SJCRH30 (cell line): Measurements from ENCODE around the gene ATP5F1B. TPM values are rescaled to one million over a fixed set of nuclear protein-coding genes. Genes with fewer than 3 reads are reported as not detected.
A peak's percentile ranks its signal among the peaks of the same experiment; 100 is the strongest.

Source experiments
- DNase-seq, 2 experiments: peaks; one replicate each; pipeline ENCODE4 v3.0.0-alpha.2; 2015 to 2020
- H3K27ac ChIP-seq: fragments of 250-450 bp; sonication (Bioruptor Pico); 2 replicates; pipeline ENCODE4 v1.5.1; 2020; ENCODE audit warnings: mild to moderate bottlenecking, moderate library complexity
- H3K27me3 ChIP-seq: fragments of 250-450 bp; sonication (Bioruptor Pico); 2 replicates; pipeline ENCODE4 v1.5.1; 2020; ENCODE audit warnings: mild to moderate bottlenecking, moderate library complexity
- H3K36me3 ChIP-seq: fragments of 250-450 bp; sonication (Bioruptor Pico); 2 replicates; pipeline ENCODE4 v1.5.1; 2020; ENCODE audit warnings: mild to moderate bottlenecking, moderate library complexity
- H3K4me1 ChIP-seq: fragments of 250-450 bp; sonication (Bioruptor Pico); 2 replicates; pipeline ENCODE4 v1.5.1; 2020; ENCODE audit warnings: mild to moderate bottlenecking, moderate library complexity
- H3K4me3 ChIP-seq: fragments of 250-450 bp; sonication (Bioruptor Pico); 2 replicates; pipeline ENCODE4 v1.5.1; 2020; ENCODE audit warnings: mild to moderate bottlenecking, moderate library complexity
- H3K9me3 ChIP-seq: fragments of 250-450 bp; sonication (Bioruptor Pico); replicated peaks from 2 replicates; pipeline ENCODE4 v1.5.1; 2020; ENCODE audit warnings: mild to moderate bottlenecking, moderate library complexity
- total RNA-seq: library from RNA; depleted of rRNA; stranded (reverse); fragments of >200 nt; shearing (Covaris generic); gene quantifications from 2 replicates; pipeline ENCODE4 v1.2.3, GENCODE V29; 2014

ATP5F1B gene
- total RNA-seq, 1 experiment from 2014 or later = 730 TPM

- no peak for DNase-seq
- Histone ChIP-seq H3K4me3 (no peak overlapping the region), H3K36me3 (peaks cover 59% of the 10 kb centered on the region), H3K27me3 (no peaks in the 10 kb centered on the region), H3K4me1 (no peaks in the 10 kb centered on the region), H3K9me3 (no peaks in the 10 kb centered on the region), H3K27ac (no peak overlapping the region)
Measured at GRCh38 chr12:56614627-56615026, 31.2 kb downstream of the ATP5F1B start.

GRCh38 chr12:56604355-56604754 lies 41.4 kb downstream of the ATP5F1B start:
- Histone ChIP-seq H3K4me1 (no peaks in the 10 kb centered on the region), H3K27me3 (no peaks in the 10 kb centered on the region), H3K4me3 (no peak overlapping the region), H3K9me3 (no peaks in the 10 kb centered on the region), H3K36me3 (peaks cover 75% of the 10 kb centered on the region), H3K27ac (no peak overlapping the region)
- DNase-seq = no peak

- Histone ChIP-seq H3K27me3 (no peaks in the 10 kb centered on the region), H3K4me3 (no peak overlapping the region), H3K9me3 (no peaks in the 10 kb centered on the region), H3K4me1 (no peaks in the 10 kb centered on the region), H3K27ac (no peak overlapping the region), H3K36me3 (peaks cover 74% of the 10 kb centered on the region)
- DNase-seq = no peak
Measured at GRCh38 chr12:56602239-56602638, 43.5 kb downstream of the ATP5F1B start.

GRCh38 chr12:56601503-56601902 lies 44.3 kb downstream of the ATP5F1B start:
- DNase-seq = peak; percentile 23 to 29
- no peak overlapping the region for H3K27ac ChIP-seq
- H3K4me1 ChIP-seq = no peaks in the 10 kb centered on the region
- H3K4me3 ChIP-seq = no peak overlapping the region
- peaks cover 71% of the 10 kb centered on the region for H3K36me3 ChIP-seq
- H3K9me3 ChIP-seq = no peaks in the 10 kb centered on the region
- H3K27me3 ChIP-seq = no peaks in the 10 kb centered on the region

- H3K4me3 ChIP-seq = no peak overlapping the region
- DNase-seq = no peak
- no peaks in the 10 kb centered on the region for H3K27me3 ChIP-seq
- H3K27ac ChIP-seq = no peak overlapping the region
- peaks cover 67% of the 10 kb centered on the region for H3K36me3 ChIP-seq
- no peaks in the 10 kb centered on the region for H3K4me1 ChIP-seq
- no peaks in the 10 kb centered on the region for H3K9me3 ChIP-seq
Measured at GRCh38 chr12:56600753-56601152, 45.0 kb downstream of the ATP5F1B start.

GRCh38 chr12:56599797-56600196 lies 46.0 kb downstream of the ATP5F1B start:
- H3K9me3 ChIP-seq = no peaks in the 10 kb centered on the region
- H3K36me3 ChIP-seq = peaks cover 63% of the 10 kb centered on the region

DNA sequence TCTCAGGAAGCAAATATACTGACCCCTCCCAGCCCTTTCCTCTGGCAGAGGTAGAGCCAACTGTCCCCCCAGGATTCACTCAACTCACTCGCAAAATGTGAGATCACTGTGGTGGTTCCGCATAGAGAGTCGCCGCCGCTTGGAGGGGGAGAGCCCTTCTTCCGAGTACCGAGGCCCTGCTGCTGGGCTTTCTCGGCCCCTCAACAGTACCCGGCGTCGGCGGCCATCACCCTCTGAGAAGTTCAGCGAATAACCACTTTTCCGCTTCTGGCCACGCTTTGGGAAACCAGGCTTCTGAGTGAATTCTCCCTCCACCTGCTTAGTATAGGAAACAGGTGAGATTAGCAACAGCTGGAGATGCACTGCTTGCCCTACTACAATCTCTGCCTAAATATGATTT lies 46.7 kb downstream of the ATP5F1B start:
- H3K4me3 ChIP-seq = no peak overlapping the region
- DNase-seq = no peak
- H3K9me3 ChIP-seq = no peaks in the 10 kb centered on the region
- H3K36me3 ChIP-seq = peaks cover 55% of the 10 kb centered on the region
- H3K27ac ChIP-seq = no peak overlapping the region
- no peaks in the 10 kb centered on the region for H3K27me3 ChIP-seq
- H3K4me1 ChIP-seq = no peaks in the 10 kb centered on the region

More at GRCh38 chr12:56599797-56600196, 46.0 kb downstream of the ATP5F1B start:
- Histone ChIP-seq H3K27me3 (no peaks in the 10 kb centered on the region), H3K4me1 (no peaks in the 10 kb centered on the region), H3K4me3 (no peak overlapping the region), H3K27ac (no peak overlapping the region)
- DNase-seq = no peak

GRCh38 chr12:56596815-56597214 lies 49.0 kb downstream of the ATP5F1B start:
- peaks cover 34% of the 10 kb centered on the region for H3K36me3 ChIP-seq
- H3K27me3 ChIP-seq = no peaks in the 10 kb centered on the region
- H3K4me3 ChIP-seq = no peak overlapping the region
- no peak overlapping the region for H3K27ac ChIP-seq
- no peak for DNase-seq
- no peaks in the 10 kb centered on the region for H3K9me3 ChIP-seq
- H3K4me1 ChIP-seq = no peaks in the 10 kb centered on the region

GRCh38 chr12:56593909-56594621 lies 51.7 kb downstream of the ATP5F1B start:
- no peak overlapping the region for H3K27ac ChIP-seq
- H3K9me3 ChIP-seq = no peaks in the 10 kb centered on the region
- peaks cover 9% of the 10 kb centered on the region for H3K36me3 ChIP-seq
- H3K4me3 ChIP-seq = no peak overlapping the region
- 0 out of 2 replicates have a peak, but pooled peaks cover 3% of the 10 kb centered on the region for H3K4me1 ChIP-seq
- peak; percentile 65 to 82 for DNase-seq
- H3K27me3 ChIP-seq = no peaks in the 10 kb centered on the region

- H3K27me3 ChIP-seq = no peaks in the 10 kb centered on the region
- no peaks in the 10 kb centered on the region for H3K9me3 ChIP-seq
- H3K4me3 ChIP-seq = no peak overlapping the region
- 0 out of 2 replicates have a peak, but pooled peaks cover 3% of the 10 kb centered on the region for H3K4me1 ChIP-seq
- no peaks in the 10 kb centered on the region; the same call in 1 of the 2 replicates for H3K36me3 ChIP-seq
- no peak for DNase-seq
- H3K27ac ChIP-seq = no peak overlapping the region
Measured at GRCh38 chr12:56591961-56592360, 53.8 kb downstream of the ATP5F1B start.

DNA sequence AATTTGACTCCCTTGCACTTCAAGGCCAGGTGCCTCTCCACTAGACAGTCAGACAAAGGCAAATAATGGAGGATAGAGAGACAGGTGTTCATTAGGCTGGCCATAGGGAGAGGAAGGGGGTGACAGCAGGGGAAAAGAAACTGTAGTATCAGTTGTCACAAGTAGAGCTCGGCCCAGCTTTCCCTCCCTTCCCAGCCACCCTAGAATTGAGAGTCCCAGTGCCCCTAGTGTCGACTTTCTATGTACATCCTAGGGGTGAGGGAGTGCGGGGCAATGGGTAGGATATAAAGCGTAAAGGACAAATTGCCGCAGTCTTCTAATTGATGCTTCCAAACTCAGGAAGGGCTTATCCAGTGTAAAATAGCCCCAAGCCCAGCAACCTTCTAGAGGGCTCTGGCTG lies 54.7 kb downstream of the ATP5F1B start:
- Histone ChIP-seq H3K27ac (no peak overlapping the region), H3K27me3 (no peaks in the 10 kb centered on the region), H3K9me3 (no peaks in the 10 kb centered on the region), H3K4me1 (0 out of 2 replicates have a peak, but pooled peaks cover 3% of the 10 kb centered on the region), H3K4me3 (no peak overlapping the region), H3K36me3 (no peaks in the 10 kb centered on the region; the same call in 1 of the 2 replicates)
- peak in 1 of 2 experiments; percentile 48 for DNase-seq

- H3K9me3 ChIP-seq = no peaks in the 10 kb centered on the region
- H3K27me3 ChIP-seq = no peaks in the 10 kb centered on the region
- H3K27ac ChIP-seq = no peak overlapping the region
- no peaks in the 10 kb centered on the region; the same call in 1 of the 2 replicates for H3K36me3 ChIP-seq
- no peak overlapping the region for H3K4me3 ChIP-seq
- 0 out of 2 replicates have a peak, but pooled peaks cover 3% of the 10 kb centered on the region for H3K4me1 ChIP-seq
- DNase-seq = peak in 1 of 2 experiments; percentile 47
Measured at GRCh38 chr12:56590237-56590830, 55.5 kb downstream of the ATP5F1B start.

- Histone ChIP-seq H3K4me1 (0 out of 2 replicates have a peak, but pooled peaks cover 3% of the 10 kb centered on the region), H3K9me3 (no peaks in the 10 kb centered on the region), H3K4me3 (no peak overlapping the region), H3K27me3 (no peaks in the 10 kb centered on the region), H3K36me3 (peaks cover 3% of the 10 kb centered on the region; the same call in 1 of the 2 replicates), H3K27ac (no peak overlapping the region)
- DNase-seq = no peak
Measured at GRCh38 chr12:56589783-56590182, 56.0 kb downstream of the ATP5F1B start.
